HG03280 (cell line): ENCODE results near the gene SIX5.

Experiments used
- ATAC-seq: cut with Tn5 transposase; IDR thresholded peaks from one replicate; pipeline ENCODE4 v1.9.1; 2021; ENCODE audit warnings: mild to moderate bottlenecking, moderate library complexity; ENCODE audit not compliant: unreplicated experiment

Gene SIX5

GRCh38 chr19:45716359-45717130 lies 52.5 kb downstream of the SIX5 start:
- ATAC-seq = no peak

DNA sequence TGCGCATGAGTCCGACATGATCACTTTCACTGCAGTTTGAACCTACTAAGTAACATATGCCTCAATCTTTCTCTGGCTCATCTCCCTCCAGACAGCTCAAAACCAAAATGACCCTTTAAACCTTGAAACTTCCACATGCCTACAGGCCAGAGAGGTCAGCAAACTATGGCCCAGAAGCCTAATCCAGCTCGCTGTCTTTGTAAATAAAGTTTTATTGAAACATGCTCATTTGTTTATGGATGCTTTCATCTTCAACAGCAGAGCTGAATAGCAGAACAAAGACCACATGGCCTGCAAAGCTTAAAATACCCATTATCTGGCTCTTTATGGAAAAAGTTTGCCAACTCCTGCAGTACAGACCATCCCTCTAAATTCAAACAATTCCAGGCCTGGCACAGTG lies 53.9 kb downstream of the SIX5 start:
- ATAC-seq = no peak
